DOHH2 (cell line): ENCODE measurements around the gene DNAAF5.

ENCODE experiments used
- CTCF ChIP-seq: fragments of 200-600 bp; sonication (generic); IDR thresholded peaks from one replicate; pipeline ENCODE4 v1.5.1; 2014; ENCODE audit warnings: antibody characterized with exemption, mild to moderate bottlenecking, low read depth, low read length; ENCODE audit not compliant: poor library complexity, severe bottlenecking
- EZH2phosphoT487 ChIP-seq: fragments of 200-600 bp; sonication (generic); IDR thresholded peaks from 2 replicates; pipeline ENCODE4 v1.6.1; 2017; ENCODE audit warnings: borderline replicate concordance, mild to moderate bottlenecking, antibody characterized with exemption, low read length, moderate library complexity, mixed read lengths

DNA sequence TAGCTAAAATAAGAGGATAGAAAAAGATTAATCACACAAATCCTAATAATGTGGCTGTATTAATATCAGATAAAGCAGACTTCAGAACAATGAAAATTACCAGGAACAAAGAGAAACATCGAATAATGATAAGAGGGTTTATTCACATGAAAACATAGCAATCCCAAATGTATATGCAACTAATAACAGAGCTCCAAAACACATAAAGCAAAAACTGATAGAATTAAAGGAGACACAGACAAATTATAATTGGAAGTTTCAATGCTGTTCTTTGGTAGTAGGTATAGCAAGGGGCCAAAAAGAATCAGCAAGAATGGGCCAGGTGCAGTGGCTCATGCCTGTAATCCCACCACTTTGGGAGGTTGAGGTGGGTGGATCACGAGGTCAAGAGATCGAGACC, 23.4 kb upstream of the DNAAF5 start:
- TF ChIP-seq CTCF (no peak), EZH2phosphoT487 (no peak)
